Left renal pelvis (tissue), 4 donors: ENCODE results near the gene EMD. TPM values are rescaled to one million over a fixed set of nuclear protein-coding genes. Genes with fewer than 3 reads are reported as not detected.
"Not testable (repeated sequence)": the region's sequence is repeated elsewhere in the genome, so short reads cannot be mapped to it uniquely, and the experiment has no call there.

ENCODE experiments used
- DNase-seq, 4 donors: peaks; one replicate each; pipeline ENCODE4 v3.0.0-alpha.2; 2013; ENCODE audit warnings: low read depth in 4 of 4, low spot score in 3 of 4
- polyA plus RNA-seq, 4 donors: library from polyadenylated mRNA; unstranded; fragments of 120-200 nt; gene quantifications; one replicate each; pipeline ENCODE4 v1.2.1, GENCODE V29; 2013; ENCODE audit not compliant: insufficient read length in 4 of 4

EMD gene
- polyA plus RNA-seq, 4 donors = 59.5 to 75.9 (median 68.4) TPM

GRCh38 chrX:154389812-154390747 is 11.0 kb downstream of the EMD start:
- DNase-seq = not testable (repeated sequence)

- not testable (repeated sequence) for DNase-seq
Measured at GRCh38 chrX:154396363-154396762, 17.3 kb downstream of the EMD start.

- DNase-seq = peak in 1 of 4 donors; percentile 49
Measured at GRCh38 chrX:154396973-154397887, 18.1 kb downstream of the EMD start.

GRCh38 chrX:154397888-154398667 is 19.0 kb downstream of the EMD start, which contains the start of gene RPL10:
Gene RPL10, plus strand, starts transcription at chrX:154398377. Its CDS starts 143 bp downstream, at chrX:154398520.
- peak; percentile 84 to 87 (median 86) for DNase-seq

GRCh38 chrX:154398668-154399526 is 19.8 kb downstream of the EMD start:
- DNase-seq = peak in 1 of 4 donors; percentile 60

GRCh38 chrX:154399527-154400368 is 20.7 kb downstream of the EMD start:
- no peak for DNase-seq

- DNase-seq = not testable (repeated sequence)
Measured at GRCh38 chrX:154400369-154400817, 21.3 kb downstream of the EMD start.

- no peak for DNase-seq
Measured at GRCh38 chrX:154401045-154401799, 22.1 kb downstream of the EMD start.

GRCh38 chrX:154401918-154402621 is 23.0 kb downstream of the EMD start:
- DNase-seq = no peak

GRCh38 chrX:154402622-154403127 is 23.6 kb downstream of the EMD start:
- no peak for DNase-seq

- no peak for DNase-seq
Measured at GRCh38 chrX:154403192-154403591, 24.1 kb downstream of the EMD start.

GRCh38 chrX:154403858-154404257 is 24.8 kb downstream of the EMD start:
- no peak for DNase-seq

- no peak for DNase-seq
Measured at GRCh38 chrX:154404625-154405192, 25.6 kb downstream of the EMD start.

- no peak for DNase-seq
Measured at GRCh38 chrX:154408659-154409221, 29.6 kb downstream of the EMD start.

GRCh38 chrX:154409222-154409871 is 30.3 kb downstream of the EMD start, which contains the start of gene DNASE1L1:
Gene DNASE1L1, minus strand, starts transcription at chrX:154409254. Its CDS starts 3,686 bp downstream, at chrX:154405568.
- no peak for DNase-seq

GRCh38 chrX:154411981-154412340 is 32.9 kb downstream of the EMD start:
- no peak for DNase-seq
